PC-9 (cell line): Measurements from ENCODE around the gene BAIAP2L2.

ENCODE experiments used
- EZH2 ChIP-seq: fragments of 200-600 bp; sonication (generic); IDR thresholded peaks from 2 replicates; pipeline ENCODE4 v1.8.0; 2017; ENCODE audit warnings: antibody characterized with exemption, low read depth
- TF ChIP-seq, protein P1 (sequence below): fragments of 200-600 bp; sonication (generic); conservative IDR thresholded peaks from 2 replicates; pipeline ENCODE4 v1.6.1; 2017; ENCODE audit warnings: mixed run types, antibody characterized with exemption, mild to moderate bottlenecking, moderate library complexity

DNA sequence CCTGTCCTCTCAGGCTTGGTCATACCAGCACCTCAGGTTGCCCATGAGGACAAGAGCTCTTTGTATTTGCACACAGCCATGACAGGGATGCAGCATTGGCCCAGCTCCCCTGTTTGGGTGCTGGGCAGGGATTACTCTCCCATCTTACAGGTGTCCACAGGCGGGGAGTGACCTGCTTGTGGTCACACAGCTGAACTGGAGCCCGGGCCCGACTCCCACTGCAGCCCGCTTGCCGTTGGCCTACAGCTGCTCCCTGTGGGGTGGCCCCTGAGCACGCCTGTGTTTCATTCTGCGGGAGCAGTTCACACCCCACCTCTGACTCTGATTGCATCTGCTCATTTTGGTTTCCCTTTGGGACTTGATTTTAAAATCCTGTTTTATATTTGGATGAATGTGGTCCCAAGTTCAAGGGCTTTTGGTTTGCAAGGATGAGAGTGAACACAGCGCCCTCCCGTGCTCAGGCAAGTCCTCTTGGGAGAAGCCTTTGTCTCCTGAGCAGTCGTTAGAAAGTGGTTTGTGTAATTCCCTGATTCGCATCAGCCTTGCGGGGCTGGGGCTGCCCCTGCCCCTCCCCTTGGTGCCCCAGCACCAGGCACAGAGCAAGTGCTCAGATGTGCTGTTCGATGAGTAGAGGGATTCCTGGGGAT is 44.0 kb downstream of the BAIAP2L2 start:
- TF ChIP-seq, protein P1, sequence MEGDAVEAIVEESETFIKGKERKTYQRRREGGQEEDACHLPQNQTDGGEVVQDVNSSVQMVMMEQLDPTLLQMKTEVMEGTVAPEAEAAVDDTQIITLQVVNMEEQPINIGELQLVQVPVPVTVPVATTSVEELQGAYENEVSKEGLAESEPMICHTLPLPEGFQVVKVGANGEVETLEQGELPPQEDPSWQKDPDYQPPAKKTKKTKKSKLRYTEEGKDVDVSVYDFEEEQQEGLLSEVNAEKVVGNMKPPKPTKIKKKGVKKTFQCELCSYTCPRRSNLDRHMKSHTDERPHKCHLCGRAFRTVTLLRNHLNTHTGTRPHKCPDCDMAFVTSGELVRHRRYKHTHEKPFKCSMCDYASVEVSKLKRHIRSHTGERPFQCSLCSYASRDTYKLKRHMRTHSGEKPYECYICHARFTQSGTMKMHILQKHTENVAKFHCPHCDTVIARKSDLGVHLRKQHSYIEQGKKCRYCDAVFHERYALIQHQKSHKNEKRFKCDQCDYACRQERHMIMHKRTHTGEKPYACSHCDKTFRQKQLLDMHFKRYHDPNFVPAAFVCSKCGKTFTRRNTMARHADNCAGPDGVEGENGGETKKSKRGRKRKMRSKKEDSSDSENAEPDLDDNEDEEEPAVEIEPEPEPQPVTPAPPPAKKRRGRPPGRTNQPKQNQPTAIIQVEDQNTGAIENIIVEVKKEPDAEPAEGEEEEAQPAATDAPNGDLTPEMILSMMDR: no peak
- TF ChIP-seq EZH2: no peak
